HG02884 (cell line): ENCODE measurements around the gene CADPS2.
"Not testable (repeated sequence)": the region's sequence is repeated elsewhere in the genome, so short reads cannot be mapped to it uniquely, and the experiment has no call there.

Source experiments
- ATAC-seq: cut with Tn5 transposase; IDR thresholded peaks from one replicate; pipeline ENCODE4 v1.9.1; 2021; ENCODE audit warnings: mild to moderate bottlenecking, moderate library complexity; ENCODE audit not compliant: unreplicated experiment

The CADPS2 gene

DNA sequence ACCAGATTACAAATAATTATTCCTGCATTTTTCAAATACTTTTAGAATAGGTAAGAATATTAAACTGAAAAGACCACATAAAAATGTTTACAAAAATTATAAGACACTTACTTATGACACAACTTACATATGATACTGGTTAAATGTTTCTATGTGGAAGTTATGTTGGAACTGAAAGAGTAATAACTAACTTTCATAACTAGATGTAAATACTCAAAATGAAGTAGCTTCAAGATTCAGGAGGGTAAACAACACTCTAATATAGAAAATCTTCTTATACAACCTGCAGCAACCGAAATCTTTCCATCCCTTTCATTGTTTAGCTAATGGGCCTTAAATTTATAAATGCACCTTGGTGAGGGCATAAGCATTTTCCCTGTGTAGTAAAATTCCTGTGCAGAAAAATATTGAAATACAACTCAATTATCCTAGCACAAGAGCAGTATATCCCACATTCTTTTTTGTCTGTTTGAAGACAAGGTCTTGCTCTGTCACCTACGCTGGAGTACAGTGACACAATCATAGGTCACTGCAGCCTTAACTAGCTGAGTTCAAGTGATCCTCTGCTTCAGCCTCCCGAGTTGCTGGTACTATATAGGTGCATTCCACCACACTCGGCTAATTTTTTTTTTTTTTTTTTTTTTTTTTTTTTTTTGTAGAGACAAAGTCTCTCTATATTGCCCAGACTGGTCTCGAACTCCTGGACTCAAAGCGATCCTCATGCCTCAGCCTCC, 168.7 kb downstream of the CADPS2 start:
- no peak for ATAC-seq

DNA sequence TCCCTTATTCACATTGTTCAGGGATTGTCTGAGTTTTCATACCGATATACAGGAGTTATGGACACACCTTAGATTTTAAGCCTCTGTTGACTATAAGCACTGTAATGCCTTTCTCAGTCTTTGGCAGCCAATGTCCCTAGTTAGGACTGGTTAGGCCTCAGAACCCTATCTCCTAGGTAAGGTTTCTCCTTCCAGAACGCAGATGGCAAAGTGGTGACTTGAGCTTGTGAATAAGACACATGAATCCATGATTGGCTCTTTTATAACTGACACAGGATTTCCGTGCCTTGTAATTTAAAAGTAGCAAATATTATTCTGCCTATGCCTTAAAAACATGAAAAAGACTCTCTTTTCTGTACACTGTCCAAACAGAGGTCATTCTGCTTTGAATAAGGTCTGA, 171.1 kb downstream of the CADPS2 start:
- ATAC-seq = no peak

DNA sequence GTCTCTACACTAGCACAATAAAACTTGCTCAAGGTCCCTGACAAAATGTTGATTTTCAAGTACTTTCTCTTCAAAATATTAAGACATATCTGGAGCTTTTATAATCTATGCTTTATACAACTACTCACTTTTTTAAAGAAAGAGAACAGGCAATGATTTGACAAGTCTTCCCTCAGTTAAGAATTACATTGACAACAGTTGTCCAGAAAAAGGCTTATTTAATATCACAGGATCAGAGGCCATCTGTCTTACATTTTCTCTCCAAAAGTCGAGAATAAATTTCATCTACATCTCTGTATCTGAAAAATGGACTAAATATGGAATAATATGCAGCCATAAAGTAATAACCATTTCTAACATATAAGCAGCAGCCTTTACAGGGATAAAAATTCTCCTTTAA, 175.3 kb downstream of the CADPS2 start:
- ATAC-seq = no peak

DNA sequence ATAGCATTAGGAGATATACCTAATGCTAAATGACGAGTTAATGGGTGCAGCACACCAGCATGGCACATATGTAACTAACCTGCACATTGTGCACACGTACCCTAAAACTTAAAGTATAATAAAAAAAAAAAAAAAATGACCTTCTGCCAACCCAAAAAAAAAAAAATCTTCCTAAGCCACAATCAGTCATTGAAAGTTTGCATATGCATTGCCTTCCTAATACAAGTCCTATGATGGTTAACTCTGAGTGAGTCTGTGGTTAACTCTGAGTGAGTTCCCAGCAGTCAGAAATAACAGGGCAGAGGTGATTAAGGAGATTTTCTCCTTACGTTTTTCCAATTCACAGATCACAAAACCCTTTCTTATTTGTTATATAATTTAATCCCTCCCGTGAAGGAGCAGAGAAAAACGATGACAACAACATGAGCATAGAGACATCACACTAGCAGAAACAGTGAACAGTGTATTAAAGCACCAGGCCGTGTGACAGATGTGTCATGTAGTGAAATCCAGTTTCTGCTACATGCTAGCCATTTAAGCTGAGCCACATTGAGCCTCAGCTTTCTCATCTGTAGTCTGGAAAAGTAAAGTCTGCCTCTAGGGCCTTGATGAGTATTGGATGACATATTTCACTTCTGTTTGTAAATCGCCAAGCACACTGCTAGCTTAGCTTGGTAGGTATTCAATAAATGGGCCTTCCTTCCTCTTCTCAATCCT, 176.2 kb downstream of the CADPS2 start:
- no peak for ATAC-seq

DNA sequence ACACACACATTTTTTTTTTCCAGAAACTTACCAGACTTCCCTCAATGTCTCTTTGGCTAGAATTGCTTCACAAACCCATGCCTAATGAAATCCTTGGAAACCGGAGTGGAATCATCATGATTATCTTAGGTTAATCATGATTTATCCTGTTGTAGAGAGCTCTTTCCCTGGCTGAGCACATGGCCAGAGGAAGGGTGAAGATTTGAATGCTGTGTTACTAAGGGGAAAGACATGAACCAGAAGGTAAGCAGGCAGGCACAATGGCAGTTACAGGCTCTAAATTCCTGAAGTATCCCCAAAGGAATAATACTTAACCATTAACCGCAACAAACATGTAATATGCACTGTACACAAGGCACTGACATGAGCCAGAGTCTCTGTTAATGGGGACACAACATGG, 179.4 kb downstream of the CADPS2 start:
- no peak for ATAC-seq

DNA sequence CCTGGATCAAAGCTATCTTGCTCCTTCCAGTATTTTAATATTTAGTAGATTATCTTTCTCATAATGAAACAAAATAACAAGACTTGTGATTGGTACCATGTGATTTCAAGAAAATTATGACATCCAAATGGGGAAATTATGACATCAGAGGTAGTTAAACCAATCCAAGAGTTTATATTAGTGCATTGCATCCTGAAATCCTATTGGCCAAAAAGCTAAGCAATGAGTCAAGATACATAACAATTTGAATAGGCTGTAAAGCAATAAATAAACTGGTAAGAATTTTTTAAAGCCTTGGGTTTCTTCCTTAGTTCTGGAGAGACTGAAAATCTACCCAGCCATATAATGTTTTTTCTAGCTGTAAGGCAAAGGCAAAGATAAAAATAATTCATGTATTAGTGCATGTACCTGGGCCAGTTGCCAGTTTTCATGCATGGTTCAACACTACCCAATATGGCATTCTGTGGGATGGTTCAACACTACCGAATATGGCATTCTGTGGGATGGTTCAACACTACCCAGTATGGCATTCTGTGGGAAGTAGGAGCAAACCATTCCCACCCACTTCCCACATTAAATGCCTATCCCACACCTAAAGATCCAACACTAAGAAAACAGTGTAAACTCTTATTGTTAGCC, 183.3 kb downstream of the CADPS2 start, which contains the start of gene RNF148:
Gene RNF148, minus strand, starts transcription at position 51 of the 639 bp plus-strand sequence. CDS start 172 bp downstream, outside the sequence.
- no peak for ATAC-seq

DNA sequence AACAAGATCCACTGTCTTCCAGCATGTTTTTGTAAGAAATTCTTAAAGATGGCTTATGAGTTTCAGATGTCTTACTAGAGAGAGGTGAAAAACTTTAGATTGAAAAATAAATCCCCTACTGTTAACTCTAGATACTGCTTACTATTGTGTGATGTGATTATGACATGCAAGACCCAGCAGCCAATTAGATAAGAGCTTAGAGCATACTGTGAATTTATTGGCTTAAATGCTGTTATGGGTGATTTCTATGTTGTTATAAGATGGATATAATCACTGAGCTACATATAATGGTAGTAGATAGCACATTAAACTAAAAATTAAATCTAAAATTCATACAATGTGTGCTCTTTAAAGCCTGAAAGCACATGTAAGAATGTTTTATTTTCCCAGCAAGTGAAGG, 187.2 kb downstream of the CADPS2 start, which contains the start of gene RNF133:
Gene RNF133, minus strand, starts transcription at position 101 of the 400 bp plus-strand sequence. CDS start 199 bp downstream, outside the sequence.
- ATAC-seq = no peak

DNA sequence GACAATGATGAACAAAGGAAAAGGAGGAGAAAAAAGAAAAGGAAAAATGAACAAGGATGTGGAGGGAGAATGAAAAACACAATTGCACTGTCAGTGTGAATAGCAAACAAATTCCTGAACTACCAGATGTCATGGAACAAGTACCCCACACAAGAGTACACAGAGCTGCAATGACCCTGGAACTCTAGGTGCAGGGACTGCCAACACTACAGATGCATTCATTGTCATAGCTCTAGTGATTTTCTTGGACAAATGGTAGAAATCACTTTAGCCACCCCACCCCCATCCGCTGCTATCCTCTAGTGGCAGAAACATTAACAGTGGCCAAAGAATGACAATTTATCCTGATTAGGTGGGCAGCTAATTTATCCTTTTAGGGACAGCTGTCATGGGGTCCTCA, 190.4 kb downstream of the CADPS2 start:
- ATAC-seq = no peak

DNA sequence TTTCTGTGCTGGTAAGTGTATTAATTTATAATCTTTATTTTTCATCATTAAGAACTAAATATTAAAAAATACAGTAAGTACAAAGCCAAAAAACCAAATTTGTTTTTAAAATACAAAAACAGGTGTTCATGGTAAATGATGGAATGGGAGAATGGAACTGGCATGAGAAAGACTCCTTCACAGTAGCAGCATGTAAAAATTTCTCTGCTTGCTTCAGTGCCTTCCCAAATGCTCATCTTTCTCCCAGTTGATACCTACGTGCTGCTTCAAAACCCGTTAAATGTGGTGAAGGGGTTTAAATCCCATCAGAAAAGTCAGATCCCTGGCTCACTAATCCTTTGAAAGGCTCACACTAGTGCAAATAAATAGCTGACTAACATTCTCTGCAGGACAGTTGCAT, 191.6 kb downstream of the CADPS2 start:
- no peak for ATAC-seq

DNA sequence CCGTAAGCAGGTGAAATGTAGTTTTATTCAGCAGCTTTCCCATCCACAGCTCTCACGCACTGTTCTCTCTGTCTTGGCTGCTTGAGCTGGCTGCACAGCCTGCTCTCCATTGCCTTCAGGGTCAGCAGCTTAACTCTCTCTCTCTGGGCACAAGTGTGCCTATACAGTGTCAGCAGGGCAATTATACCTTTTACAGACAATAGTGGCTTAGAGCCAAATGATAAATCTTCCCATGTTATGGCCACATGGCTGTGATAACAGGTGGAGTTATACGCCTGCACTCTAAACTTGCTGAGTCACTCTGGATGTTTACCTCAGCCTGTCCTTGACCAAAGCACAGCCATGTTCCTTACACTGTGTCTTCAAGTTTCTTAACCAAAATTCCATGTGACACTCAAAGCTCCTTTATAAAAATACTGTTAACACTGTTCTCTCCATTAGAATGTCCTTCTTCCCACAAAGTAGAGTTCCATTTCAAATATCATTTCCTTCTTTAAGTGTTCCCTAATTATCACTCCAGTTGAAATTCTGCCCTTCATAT, 193.4 kb downstream of the CADPS2 start:
- no peak for ATAC-seq

DNA sequence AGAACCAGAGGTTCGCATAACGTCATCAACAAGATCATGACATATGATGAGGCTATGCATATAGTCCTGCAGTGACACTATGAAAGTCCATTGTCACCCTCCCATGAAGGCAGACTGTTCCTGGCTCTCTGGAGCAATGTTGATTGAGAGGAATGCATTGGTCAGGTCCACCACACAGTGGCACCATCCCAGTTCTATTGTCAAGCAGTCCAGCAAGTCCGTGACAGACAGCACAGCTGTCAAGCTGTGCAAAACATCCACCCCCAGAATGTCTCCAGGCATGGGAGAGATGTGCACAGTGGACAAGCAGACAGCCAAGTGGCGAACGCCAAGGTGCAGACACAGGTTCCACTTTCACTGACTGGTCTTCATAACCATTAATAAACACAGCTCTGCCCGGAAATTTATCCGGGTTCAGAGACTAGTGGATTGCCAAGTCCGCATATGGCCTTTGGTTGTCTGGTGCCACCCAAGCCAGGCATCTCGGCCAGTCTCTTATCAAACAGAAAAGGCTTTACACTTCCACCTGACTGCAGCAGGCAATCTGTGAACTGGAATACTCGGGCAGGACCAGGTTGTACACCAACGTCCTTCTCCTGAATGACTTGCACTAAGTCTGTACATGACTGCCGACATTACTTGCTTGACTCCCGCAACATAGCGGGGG, 194.6 kb downstream of the CADPS2 start:
- ATAC-seq = no peak

DNA sequence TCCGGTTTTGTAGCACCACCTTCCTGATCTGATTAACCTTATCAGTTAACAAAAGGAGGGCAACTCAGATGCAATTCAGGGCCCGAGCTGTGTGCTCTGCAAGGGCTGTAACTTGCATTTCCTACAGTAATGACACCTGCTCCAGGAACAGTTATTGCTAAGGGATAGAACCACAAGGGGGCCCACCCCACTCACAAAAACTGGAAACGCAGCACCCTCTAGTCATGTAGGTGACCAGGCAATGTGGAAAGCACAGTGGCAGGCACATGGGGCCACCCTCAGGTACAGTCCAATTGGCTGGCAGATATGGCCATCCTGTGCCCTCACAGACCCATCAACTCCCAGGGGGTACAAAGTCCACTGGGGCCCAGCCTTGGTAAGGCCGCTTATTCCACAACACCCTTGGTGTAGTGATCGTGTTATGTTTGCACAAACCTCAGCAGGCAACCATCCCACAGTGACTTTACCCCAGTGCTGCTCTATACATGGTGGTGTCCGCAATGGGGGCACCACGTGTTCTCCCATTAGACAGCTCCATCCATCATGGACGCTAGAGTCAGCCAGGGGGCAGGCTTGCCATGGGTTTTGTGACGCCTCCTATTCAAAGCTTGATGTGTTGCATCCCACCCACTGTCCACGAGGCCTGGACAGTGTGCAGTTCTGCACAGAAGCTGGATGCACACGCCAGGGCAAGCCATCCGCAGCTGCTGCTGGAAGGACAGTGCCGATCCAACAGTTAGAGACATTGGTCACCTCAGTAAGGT, 196.7 kb downstream of the CADPS2 start:
- no peak for ATAC-seq

DNA sequence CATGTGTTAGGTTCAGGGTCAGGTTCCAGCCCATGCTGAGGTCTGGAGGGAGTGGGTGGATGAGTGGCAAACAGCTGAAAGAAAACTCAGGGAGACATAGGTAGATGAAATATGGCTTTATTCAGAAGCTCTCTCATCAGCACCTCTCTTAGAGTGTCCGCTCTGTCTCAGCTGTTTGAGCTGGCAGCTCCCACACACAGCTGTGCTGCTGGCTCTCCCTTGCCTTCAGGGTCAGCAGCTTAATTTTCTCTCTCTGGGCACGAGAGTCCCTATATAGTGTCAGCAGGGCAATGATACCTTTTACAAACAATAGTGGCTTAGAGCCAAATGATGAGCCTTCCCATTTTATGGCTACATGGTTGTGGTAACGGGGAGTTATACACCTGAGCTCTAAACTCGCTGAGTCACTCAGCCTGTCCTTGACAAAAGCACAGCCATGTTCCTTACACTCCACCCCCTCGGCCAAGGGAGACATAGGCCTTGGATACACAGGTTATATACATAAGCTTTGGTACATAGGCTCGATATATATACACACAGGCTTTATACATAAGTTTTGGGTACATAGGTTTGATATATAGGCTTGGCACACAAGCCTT, 197.8 kb downstream of the CADPS2 start:
- no peak for ATAC-seq

DNA sequence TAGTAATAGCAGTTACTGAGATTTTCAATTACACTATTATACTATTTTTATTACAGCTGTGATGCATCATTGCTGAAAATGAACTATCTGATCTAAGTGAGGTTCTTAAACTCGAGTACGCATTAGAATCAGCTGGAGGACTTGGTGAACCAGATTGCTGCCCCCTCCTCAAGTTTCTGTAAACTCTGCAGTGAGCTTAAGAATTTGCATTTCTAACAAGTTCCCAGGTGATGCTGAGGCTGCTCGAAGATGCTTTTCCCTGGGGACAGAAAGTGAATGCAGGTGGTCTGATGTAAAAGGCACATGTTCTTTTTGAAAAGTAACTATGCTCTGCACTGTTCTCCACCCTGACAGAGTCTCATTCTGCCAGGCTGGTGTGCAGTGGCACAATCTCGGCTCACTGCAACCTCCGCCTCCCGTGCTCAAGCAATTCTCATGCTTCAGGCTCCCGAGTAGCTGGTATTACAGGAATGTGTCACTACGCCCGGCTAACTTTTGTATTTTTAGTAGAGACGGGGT, 199.8 kb downstream of the CADPS2 start:
- ATAC-seq = no peak

DNA sequence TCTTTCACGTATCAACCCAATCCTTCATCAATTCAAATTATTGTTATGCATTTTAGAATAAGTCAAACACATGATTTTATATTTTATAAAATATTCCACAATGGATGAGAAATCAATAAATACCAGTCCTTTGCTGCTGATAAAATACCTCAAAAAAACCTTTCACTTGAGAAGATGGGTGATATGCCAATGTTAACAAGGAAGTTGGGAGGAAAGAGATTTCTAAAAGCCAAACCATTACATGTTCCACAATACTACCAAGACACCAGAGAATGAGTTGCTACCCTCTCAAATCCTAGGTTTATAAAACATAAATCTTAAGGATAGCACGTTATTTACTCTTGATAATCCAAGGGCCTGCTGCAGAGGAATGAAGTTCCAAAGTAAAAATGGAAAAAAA, 201.8 kb downstream of the CADPS2 start:
- ATAC-seq = no peak

DNA sequence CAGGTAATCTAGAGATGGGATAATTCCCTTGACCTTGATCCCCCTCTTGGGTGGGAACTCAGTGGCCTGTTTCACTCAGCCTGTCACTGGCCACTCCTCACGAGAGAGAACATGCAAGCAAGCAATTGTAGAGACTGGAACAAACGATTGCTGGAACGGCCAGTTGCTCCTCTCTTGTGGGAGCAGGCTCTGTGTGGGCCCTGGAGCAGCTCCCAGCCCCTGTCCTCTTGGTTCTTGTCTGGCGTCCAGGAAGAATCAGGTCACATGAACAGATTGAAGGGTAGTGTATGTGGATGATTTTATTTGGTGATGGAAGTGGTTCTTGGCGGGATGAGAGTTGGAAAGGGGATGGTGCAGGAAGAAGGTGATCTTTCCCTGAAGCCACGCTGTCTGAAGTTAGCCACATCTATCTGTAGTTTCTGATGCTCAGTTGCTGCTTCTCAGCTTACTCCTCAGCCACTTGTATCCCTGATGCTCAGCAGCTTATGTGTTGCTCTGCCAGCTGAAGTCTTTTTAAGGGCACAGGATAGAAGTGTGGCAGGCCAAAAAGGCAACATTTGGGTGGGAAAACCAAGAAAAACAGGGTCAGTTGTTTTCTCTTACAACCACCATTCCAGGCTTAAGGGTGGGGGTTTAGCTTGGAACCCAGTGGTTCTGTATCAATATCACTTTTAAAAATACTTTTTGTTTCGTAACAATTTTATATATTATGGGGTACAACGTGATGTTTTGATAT, 203.3 kb downstream of the CADPS2 start:
- no peak for ATAC-seq

DNA sequence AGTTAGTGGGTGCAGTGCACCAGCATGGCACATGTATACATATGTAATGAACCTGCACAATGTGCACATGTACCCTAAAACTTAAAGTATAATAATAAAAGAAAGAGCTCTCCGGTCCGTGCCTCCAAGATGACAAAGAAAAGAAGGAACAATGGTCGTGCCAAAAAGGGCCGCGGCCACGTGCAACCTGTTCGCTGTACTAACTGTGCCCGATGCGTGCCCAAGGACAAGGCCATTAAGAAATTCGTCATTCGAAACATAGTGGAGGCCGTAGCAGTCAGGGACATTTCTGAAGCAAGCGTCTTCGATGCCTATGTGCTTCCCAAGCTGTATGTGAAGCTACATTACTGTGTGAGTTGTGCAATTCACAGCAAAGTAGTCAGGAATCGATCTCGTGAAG, 205.1 kb downstream of the CADPS2 start:
- ATAC-seq = not testable (repeated sequence)

DNA sequence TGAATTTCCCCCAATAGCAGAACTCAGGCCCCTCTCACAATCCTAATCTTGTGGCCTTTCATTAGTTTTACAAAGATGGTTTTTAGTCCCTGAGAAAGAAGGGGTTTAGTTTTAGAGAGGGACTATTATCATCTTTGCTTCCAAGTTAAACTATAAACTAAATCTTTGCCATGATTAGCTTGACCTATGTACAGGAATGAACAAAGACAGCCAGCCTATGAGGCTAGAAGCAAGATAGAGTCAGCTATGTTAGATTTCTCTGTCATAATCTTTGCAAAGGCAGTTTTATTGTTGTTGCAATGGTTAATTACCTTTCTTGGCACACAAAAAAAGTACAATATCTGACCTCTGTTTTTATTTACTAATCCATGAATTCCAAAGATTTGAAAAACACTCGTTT, 206.4 kb downstream of the CADPS2 start:
- ATAC-seq = no peak

DNA sequence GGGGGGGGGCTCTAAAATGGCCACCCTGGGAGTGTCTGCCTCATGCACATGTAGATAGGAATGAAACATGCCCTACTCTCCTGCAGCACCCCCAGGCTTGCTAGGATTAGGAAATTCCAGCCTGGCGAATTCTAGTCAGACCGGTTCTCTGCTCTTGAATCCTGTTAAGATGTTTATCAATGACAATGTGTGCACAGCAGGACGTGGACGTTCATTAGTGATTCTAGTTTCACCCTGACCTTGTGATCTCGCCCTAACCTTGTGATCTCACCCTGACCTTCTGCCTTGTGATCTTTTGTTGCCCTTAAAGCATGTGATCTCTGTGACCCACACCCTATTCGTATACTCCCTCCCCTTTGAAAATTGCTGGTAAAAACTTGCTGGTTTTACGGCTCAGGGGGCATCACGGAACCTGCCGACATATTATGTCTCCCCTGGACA, 207.0 kb downstream of the CADPS2 start:
- ATAC-seq = not testable (repeated sequence)
